MM.1S (cell line): Measurements from ENCODE around the gene SUSD2.

Source experiments
- DNase-seq: peaks from one replicate; pipeline ENCODE4 v3.0.0-alpha.2; 2015
- H2AFZ ChIP-seq: fragments of 300-600 bp; sonication (generic); 2 replicates; pipeline ENCODE4 v1.6.0; 2016; ENCODE audit warnings: antibody characterized with exemption, low read length
- H3F3A ChIP-seq: fragments of 300-600 bp; sonication (generic); 2 replicates; pipeline ENCODE4 v1.6.1; 2016; ENCODE audit warnings: mild to moderate bottlenecking, antibody characterized with exemption, low read length, moderate library complexity, mixed read lengths; ENCODE audit not compliant: insufficient read depth
- H3K27ac ChIP-seq: fragments of 300-600 bp; sonication (generic); 2 replicates; pipeline ENCODE4 v1.5.1; 2016; ENCODE audit warnings: mild to moderate bottlenecking, low read length
- H3K27me3 ChIP-seq: fragments of 300-600 bp; sonication (generic); replicated peaks from 2 replicates; pipeline ENCODE4 v1.6.0; 2016; ENCODE audit warnings: low read length; ENCODE audit not compliant: insufficient read depth
- H3K36me3 ChIP-seq: fragments of 300-600 bp; sonication (generic); replicated peaks from 2 replicates; pipeline ENCODE4 v1.6.1; 2016; ENCODE audit warnings: mild to moderate bottlenecking, low read length, mixed read lengths; ENCODE audit not compliant: insufficient read depth
- H3K4me1 ChIP-seq: fragments of 300-600 bp; sonication (generic); 2 replicates; pipeline ENCODE4 v1.6.1; 2016; ENCODE audit warnings: low read length, mixed read lengths
- H3K4me2 ChIP-seq: fragments of 300-600 bp; sonication (generic); 2 replicates; pipeline ENCODE4 v1.6.0; 2016; ENCODE audit warnings: low read depth, low read length
- H3K4me3 ChIP-seq: fragments of 300-600 bp; sonication (generic); 2 replicates; pipeline ENCODE4 v1.5.1; 2016; ENCODE audit warnings: low read length, mixed read lengths
- H3K79me2 ChIP-seq: fragments of 300-600 bp; sonication (generic); 2 replicates; pipeline ENCODE4 v1.6.1; 2016; ENCODE audit warnings: mixed run types, low read length, mixed read lengths
- H3K9ac ChIP-seq: fragments of 300-600 bp; sonication (generic); 2 replicates; pipeline ENCODE4 v1.6.1; 2016; ENCODE audit warnings: low read length, mixed read lengths
- H3K9me2 ChIP-seq: fragments of 300-600 bp; sonication (generic); replicated peaks from 2 replicates; pipeline ENCODE4 v1.6.1; 2016; ENCODE audit warnings: mild to moderate bottlenecking, low read length, mixed read lengths; ENCODE audit not compliant: insufficient read depth
- H3K9me3 ChIP-seq: fragments of 300-600 bp; sonication (generic); replicated peaks from 2 replicates; pipeline ENCODE4 v1.6.1; 2016; ENCODE audit warnings: mild to moderate bottlenecking, low read length, mixed read lengths; ENCODE audit not compliant: insufficient read depth
- H4K20me1 ChIP-seq: fragments of 300-600 bp; sonication (generic); 2 replicates; pipeline ENCODE4 v1.6.1; 2016; ENCODE audit warnings: mild to moderate bottlenecking, low read length, moderate library complexity, mixed read lengths; ENCODE audit not compliant: insufficient read depth
- CTCF ChIP-seq: fragments of 300-600 bp; sonication (generic); IDR thresholded peaks from 2 replicates; pipeline ENCODE4 v1.5.1; 2016; ENCODE audit warnings: antibody characterized with exemption, low read length, mixed read lengths
- EZH2 ChIP-seq: fragments of 300-600 bp; sonication (generic); optimal IDR thresholded peaks from 2 replicates; pipeline ENCODE3; 2017; ENCODE audit warnings: low read depth, mild to moderate bottlenecking, antibody characterized with exemption, low read length, mixed read lengths
- EZH2phosphoT487 ChIP-seq: fragments of 300-600 bp; sonication (generic); IDR thresholded peaks from 2 replicates; pipeline ENCODE4 v1.6.1; 2018; ENCODE audit warnings: antibody characterized with exemption, low read length

The SUSD2 gene

GRCh38 chr22:24216541-24217209 lies 35.4 kb downstream of the SUSD2 start:
- Histone ChIP-seq H4K20me1 (no peaks in the 10 kb centered on the region), H3K79me2 (no peaks in the 10 kb centered on the region), H3K4me1 (no peaks in the 10 kb centered on the region), H3K27me3 (no peaks in the 10 kb centered on the region), H3K9me3 (no peaks in the 10 kb centered on the region), H3K9ac (no peak overlapping the region), H3K4me3 (no peak overlapping the region), H2AFZ (no peak overlapping the region), H3K4me2 (no peak overlapping the region), H3K36me3 (no peaks in the 10 kb centered on the region), H3K27ac (no peak overlapping the region), H3K9me2 (no peaks in the 10 kb centered on the region), H3F3A (no peaks in the 10 kb centered on the region)
- DNase-seq = no peak
- TF ChIP-seq EZH2 (no peak), EZH2phosphoT487 (no peak), CTCF (no peak)

GRCh38 chr22:24217384-24217783 lies 36.1 kb downstream of the SUSD2 start:
- Histone ChIP-seq H3K4me2 (no peak overlapping the region), H3F3A (no peaks in the 10 kb centered on the region), H3K27me3 (no peaks in the 10 kb centered on the region), H4K20me1 (no peaks in the 10 kb centered on the region), H2AFZ (no peak overlapping the region), H3K9me3 (no peaks in the 10 kb centered on the region), H3K9ac (no peak overlapping the region), H3K27ac (no peak overlapping the region), H3K4me1 (no peaks in the 10 kb centered on the region), H3K4me3 (no peak overlapping the region), H3K79me2 (no peaks in the 10 kb centered on the region), H3K36me3 (no peaks in the 10 kb centered on the region), H3K9me2 (no peaks in the 10 kb centered on the region)
- TF ChIP-seq CTCF (no peak), EZH2 (no peak), EZH2phosphoT487 (no peak)
- no peak for DNase-seq

- no peak overlapping the region for H3K27ac ChIP-seq
These were observed 38.5 kb downstream of the SUSD2 start for GRCh38 chr22:24219750-24220149.

More at GRCh38 chr22:24219750-24220149, 38.5 kb downstream of the SUSD2 start:
- Histone ChIP-seq H3K79me2 (no peaks in the 10 kb centered on the region), H3K36me3 (no peaks in the 10 kb centered on the region), H3K4me2 (no peak overlapping the region), H3F3A (no peaks in the 10 kb centered on the region), H3K4me3 (no peak overlapping the region), H2AFZ (no peak overlapping the region), H3K27me3 (no peaks in the 10 kb centered on the region), H3K9me3 (no peaks in the 10 kb centered on the region), H4K20me1 (no peaks in the 10 kb centered on the region), H3K4me1 (no peaks in the 10 kb centered on the region), H3K9me2 (no peaks in the 10 kb centered on the region), H3K9ac (no peak overlapping the region)
- DNase-seq = no peak
- no peak for TF ChIP-seq EZH2
- TF ChIP-seq CTCF = no peak
- no peak for TF ChIP-seq EZH2phosphoT487
